Right atrium auricular region (tissue), 2 donors: ENCODE measurements around the gene SMARCA4. TPM values are rescaled to one million over a fixed set of nuclear protein-coding genes. Genes with fewer than 3 reads are reported as not detected.

Experiments
- DNase-seq: peaks from one replicate; pipeline ENCODE4 v3.0.0-alpha.2; 2019; ENCODE audit warnings: low spot score
- H3K27ac ChIP-seq, 2 donors: fragments of 200-600 bp; sonication (generic); 1 replicate in 1 of 2; 2 replicates in 1 of 2; pipeline ENCODE4 v1.5.1; 2016 to 2019
- H3K27me3 ChIP-seq, 2 donors: fragments of 200-600 bp; sonication (generic); one replicate each; pipeline versions ENCODE4 v1.5.1 to v1.6.0; 2017 to 2019
- H3K36me3 ChIP-seq: fragments of 200-600 bp; sonication (generic); one replicate; pipeline ENCODE4 v1.5.1; 2016
- H3K4me1 ChIP-seq, 2 donors: fragments of 200-600 bp; sonication (generic); one replicate each; pipeline versions ENCODE4 v1.5.1 to v1.6.0; 2017 to 2019
- H3K4me3 ChIP-seq, 2 donors: fragments of 200-600 bp; sonication (generic); 1 replicate in 1 of 2; 2 replicates in 1 of 2; pipeline ENCODE4 v1.5.1; 2017 to 2019; ENCODE audit warnings: mild to moderate bottlenecking in 1 of 2, moderate library complexity in 1 of 2
- H3K9me3 ChIP-seq, 2 donors: fragments of 200-600 bp; sonication (generic); one replicate each; pipeline ENCODE4 v1.5.1; 2019
- total RNA-seq, 2 donors: library from RNA; depleted of rRNA; stranded (reverse); fragments of >200 nt; gene quantifications; one replicate each; pipeline ENCODE4 v1.1.0, GENCODE V29; 2016
- TF ChIP-seq, protein P1 (sequence below), 2 donors: fragments of 200-600 bp; sonication (generic); IDR thresholded peaks; one replicate each; pipeline ENCODE4 v1.5.1; 2019; ENCODE audit warnings: antibody characterized with exemption in 2 of 2

Gene SMARCA4
- total RNA-seq, 2 donors from 2014 or later: 29.9 to 41.7 TPM

DNA sequence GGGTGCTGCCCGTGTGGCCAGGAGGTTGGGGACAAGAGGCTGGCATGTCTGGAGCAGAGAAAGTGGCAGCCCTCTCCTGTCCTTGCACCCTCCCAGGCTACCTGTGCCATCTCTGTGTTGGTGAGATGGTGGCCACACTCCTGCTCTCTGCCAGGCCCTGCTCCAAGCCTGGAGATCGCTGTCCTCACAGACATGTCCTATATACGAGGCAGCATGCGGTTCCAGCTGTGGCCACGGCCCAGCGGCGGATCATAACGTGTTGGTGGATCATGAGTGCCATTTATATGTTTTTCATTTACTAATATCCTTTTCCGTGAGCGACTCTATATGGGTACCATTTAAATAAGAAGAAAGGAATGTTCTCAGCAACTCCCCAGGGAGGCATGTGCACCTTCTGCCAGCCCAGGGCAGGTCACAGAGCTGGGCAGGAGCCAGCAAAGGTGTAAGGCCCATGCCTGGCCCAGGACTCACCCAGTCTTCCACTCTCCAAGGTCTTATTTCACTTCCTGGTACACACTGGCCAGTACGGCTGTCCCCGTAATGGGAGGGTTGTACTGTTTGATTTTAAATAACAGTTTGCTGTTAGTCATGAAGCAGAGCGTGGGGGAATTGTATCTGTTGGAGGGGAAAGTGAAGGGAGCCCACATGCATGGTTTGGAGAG is 81.3 kb downstream of the SMARCA4 start:
- Histone ChIP-seq H3K36me3 (peaks cover 33% of the 10 kb centered on the region), H3K4me1 (no peaks in the 10 kb centered on the region), H3K27ac (no peak overlapping the region), H3K27me3 (no peaks in the 10 kb centered on the region), H3K4me3 (no peak overlapping the region), H3K9me3 (no peaks in the 10 kb centered on the region)
- TF ChIP-seq, protein P1, sequence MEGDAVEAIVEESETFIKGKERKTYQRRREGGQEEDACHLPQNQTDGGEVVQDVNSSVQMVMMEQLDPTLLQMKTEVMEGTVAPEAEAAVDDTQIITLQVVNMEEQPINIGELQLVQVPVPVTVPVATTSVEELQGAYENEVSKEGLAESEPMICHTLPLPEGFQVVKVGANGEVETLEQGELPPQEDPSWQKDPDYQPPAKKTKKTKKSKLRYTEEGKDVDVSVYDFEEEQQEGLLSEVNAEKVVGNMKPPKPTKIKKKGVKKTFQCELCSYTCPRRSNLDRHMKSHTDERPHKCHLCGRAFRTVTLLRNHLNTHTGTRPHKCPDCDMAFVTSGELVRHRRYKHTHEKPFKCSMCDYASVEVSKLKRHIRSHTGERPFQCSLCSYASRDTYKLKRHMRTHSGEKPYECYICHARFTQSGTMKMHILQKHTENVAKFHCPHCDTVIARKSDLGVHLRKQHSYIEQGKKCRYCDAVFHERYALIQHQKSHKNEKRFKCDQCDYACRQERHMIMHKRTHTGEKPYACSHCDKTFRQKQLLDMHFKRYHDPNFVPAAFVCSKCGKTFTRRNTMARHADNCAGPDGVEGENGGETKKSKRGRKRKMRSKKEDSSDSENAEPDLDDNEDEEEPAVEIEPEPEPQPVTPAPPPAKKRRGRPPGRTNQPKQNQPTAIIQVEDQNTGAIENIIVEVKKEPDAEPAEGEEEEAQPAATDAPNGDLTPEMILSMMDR (IDR thresholded peaks at IDR 0.05): no peak
- DNase-seq: no peak

DNA sequence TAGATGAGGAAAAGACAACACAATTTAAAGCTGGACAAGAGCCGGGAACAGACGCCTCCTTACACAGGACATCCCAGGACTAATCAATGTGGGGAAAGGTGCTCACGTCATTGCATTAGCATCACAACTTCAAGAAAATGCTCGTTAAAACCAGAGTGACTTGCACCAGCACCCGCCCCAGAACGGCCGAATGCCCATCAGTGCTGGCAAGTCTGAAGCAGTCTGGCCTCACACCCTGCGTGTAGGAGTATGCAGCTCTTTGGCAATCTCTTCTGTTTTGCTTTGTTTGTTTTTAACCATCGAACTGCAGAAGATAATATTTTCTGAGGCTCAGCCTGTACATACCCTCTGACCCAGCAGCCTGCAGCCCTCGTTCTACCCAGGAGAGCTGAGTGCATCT is 83.6 kb downstream of the SMARCA4 start:
- H3K36me3 ChIP-seq: peaks cover 42% of the 10 kb centered on the region
- no peaks in the 10 kb centered on the region for H3K27me3 ChIP-seq
- no peaks in the 10 kb centered on the region for H3K9me3 ChIP-seq
- no peak overlapping the region for H3K27ac ChIP-seq
- no peak overlapping the region for H3K4me3 ChIP-seq
- no peaks in the 10 kb centered on the region for H3K4me1 ChIP-seq
- TF ChIP-seq, protein P1 (IDR thresholded peaks at IDR 0.05): no peak
- no peak for DNase-seq

- Histone ChIP-seq H3K4me3 (no peak overlapping the region), H3K4me1 (no peaks in the 10 kb centered on the region), H3K36me3 (peaks cover 42% of the 10 kb centered on the region), H3K9me3 (no peaks in the 10 kb centered on the region), H3K27ac (no peak overlapping the region), H3K27me3 (no peaks in the 10 kb centered on the region)
- TF ChIP-seq, protein P1 (IDR thresholded peaks at IDR 0.05): no peak
- DNase-seq: no peak
Observed at GRCh38 chr19:11045536-11045935, 84.7 kb downstream of the SMARCA4 start.

GRCh38 chr19:11046605-11047354 is 86.0 kb downstream of the SMARCA4 start:
- peaks cover 30% of the 10 kb centered on the region for H3K36me3 ChIP-seq
- no peaks in the 10 kb centered on the region for H3K9me3 ChIP-seq
- H3K27ac ChIP-seq: no peak overlapping the region
- TF ChIP-seq, protein P1 (IDR thresholded peaks at IDR 0.05): no peak
- H3K4me1 ChIP-seq: no peaks in the 10 kb centered on the region
- DNase-seq: no peak
- no peak overlapping the region for H3K4me3 ChIP-seq
- no peaks in the 10 kb centered on the region for H3K27me3 ChIP-seq

DNA sequence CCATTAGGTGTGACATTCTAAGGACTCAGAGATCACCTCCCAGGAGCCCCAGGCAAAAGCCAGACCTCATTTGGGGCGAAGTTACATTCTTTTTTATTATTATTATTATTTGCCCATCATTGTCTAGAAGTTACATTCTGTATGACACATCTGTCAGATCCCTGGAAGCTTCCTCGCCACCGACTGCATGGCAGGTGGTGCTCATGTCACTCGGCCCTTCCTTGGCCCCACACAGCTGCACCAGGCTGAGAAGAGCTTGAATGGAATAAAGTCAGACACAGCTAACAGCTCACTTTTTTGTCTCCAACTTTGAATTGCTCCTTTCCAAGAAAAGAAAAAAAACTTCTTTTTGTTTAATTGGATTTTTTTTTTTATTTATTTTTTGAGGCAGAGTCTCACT is 87.0 kb downstream of the SMARCA4 start:
- H3K9me3 ChIP-seq: no peaks in the 10 kb centered on the region
- no peak for DNase-seq
- peaks cover 19% of the 10 kb centered on the region for H3K36me3 ChIP-seq
- no peak overlapping the region for H3K4me3 ChIP-seq
- TF ChIP-seq, protein P1 (IDR thresholded peaks at IDR 0.05): no peak
- no peaks in the 10 kb centered on the region for H3K27me3 ChIP-seq
- no peak overlapping the region for H3K27ac ChIP-seq
- H3K4me1 ChIP-seq: no peaks in the 10 kb centered on the region
